ENCODE results near the gene ZNF518B.
A peak's percentile ranks its signal among the peaks of the same experiment; 100 is the strongest.

The ZNF518B gene

GRCh38 chr4:10416441-10416840 is 40.8 kb downstream of the ZNF518B start:
- Histone ChIP-seq H3K36me3 (ENCODE audit: control insufficient read depth, insufficient read depth, low read length) (no peaks in the 10 kb centered on the region), H3K9me3 (ENCODE audit: control insufficient read depth, low read length) (peaks cover 2% of the 10 kb centered on the region), H2AFZ (no peak overlapping the region), H3K9ac (no peak overlapping the region), H3K79me2 (no peaks in the 10 kb centered on the region), H3K4me3 (ENCODE audit: low read depth, low read length) (no peak overlapping the region), H3K4me2 (ENCODE audit: low read length) (no peak overlapping the region), H3K4me1 (no peaks in the 10 kb centered on the region), H3K27ac (no peak overlapping the region), H3K27me3 (ENCODE audit: control insufficient read depth, insufficient read depth, low read length) (no peaks in the 10 kb centered on the region)
- no peak for TF ChIP-seq CTCF (IDR thresholded peaks at IDR 0.05)

GRCh38 chr4:10413177-10413576 is 44.0 kb downstream of the ZNF518B start:
- no peaks in the 10 kb centered on the region for H3K27me3 ChIP-seq (ENCODE audit: control insufficient read depth, insufficient read depth, low read length)
- H3K79me2 ChIP-seq = no peaks in the 10 kb centered on the region
- no peaks in the 10 kb centered on the region for H3K36me3 ChIP-seq (ENCODE audit: control insufficient read depth, insufficient read depth, low read length)
- H3K4me1 ChIP-seq = no peaks in the 10 kb centered on the region
- H3K27ac ChIP-seq = no peak overlapping the region
- H2AFZ ChIP-seq = no peak overlapping the region
- TF ChIP-seq CTCF (IDR thresholded peaks at IDR 0.05) = no peak
- H3K9me3 ChIP-seq (ENCODE audit: control insufficient read depth, low read length) = no peaks in the 10 kb centered on the region
- H3K4me2 ChIP-seq (ENCODE audit: low read length) = no peak overlapping the region
- H3K4me3 ChIP-seq (ENCODE audit: low read depth, low read length) = no peak overlapping the region
- no peak overlapping the region for H3K9ac ChIP-seq

GRCh38 chr4:10405672-10406071 is 51.6 kb downstream of the ZNF518B start:
- no peak for TF ChIP-seq CTCF (IDR thresholded peaks at IDR 0.05)
- H3K4me3 ChIP-seq (ENCODE audit: low read depth, low read length) = no peak overlapping the region

GRCh38 chr4:10403633-10404445 is 53.4 kb downstream of the ZNF518B start:
- no peak overlapping the region for H3K4me3 ChIP-seq (ENCODE audit: low read depth, low read length)
- no peaks in the 10 kb centered on the region for H3K27me3 ChIP-seq (ENCODE audit: control insufficient read depth, insufficient read depth, low read length)
- H3K79me2 ChIP-seq = no peaks in the 10 kb centered on the region
- H2AFZ ChIP-seq = no peak overlapping the region
- TF ChIP-seq CTCF (IDR thresholded peaks at IDR 0.05) = peak; percentile 42
- no peak overlapping the region for H3K4me2 ChIP-seq (ENCODE audit: low read length)
- no peaks in the 10 kb centered on the region for H3K9me3 ChIP-seq (ENCODE audit: control insufficient read depth, low read length)
- no peaks in the 10 kb centered on the region for H3K4me1 ChIP-seq
- H3K27ac ChIP-seq = no peak overlapping the region
- no peaks in the 10 kb centered on the region for H3K36me3 ChIP-seq (ENCODE audit: control insufficient read depth, insufficient read depth, low read length)
- no peak overlapping the region for H3K9ac ChIP-seq

More at GRCh38 chr4:10405672-10406071, 51.6 kb downstream of the ZNF518B start:
- Histone ChIP-seq H3K27ac (no peak overlapping the region), H3K4me1 (no peaks in the 10 kb centered on the region), H3K27me3 (ENCODE audit: control insufficient read depth, insufficient read depth, low read length) (no peaks in the 10 kb centered on the region), H3K9me3 (ENCODE audit: control insufficient read depth, low read length) (no peaks in the 10 kb centered on the region), H2AFZ (no peak overlapping the region), H3K9ac (no peak overlapping the region), H3K79me2 (no peaks in the 10 kb centered on the region), H3K4me2 (ENCODE audit: low read length) (no peak overlapping the region), H3K36me3 (ENCODE audit: control insufficient read depth, insufficient read depth, low read length) (no peaks in the 10 kb centered on the region)
